HG02973 (cell line): Measurements from ENCODE around the gene CENPB.
"Not testable (repeated sequence)": the region's sequence is repeated elsewhere in the genome, so short reads cannot be mapped to it uniquely, and the experiment has no call there.

Experiments
- ATAC-seq: cut with Tn5 transposase; IDR thresholded peaks from one replicate; pipeline ENCODE4 v1.9.1; 2021; ENCODE audit warnings: moderate library complexity; ENCODE audit not compliant: unreplicated experiment

The CENPB gene

GRCh38 chr20:3786665-3787323, at the start of gene CENPB:
Gene CENPB, minus strand, starts transcription at chr20:3786740. Its CDS starts 257 bp downstream, at chr20:3786483.
- peak; percentile 73 for ATAC-seq

- ATAC-seq, result no peak
Observed at GRCh38 chr20:3836132-3836531, 49.6 kb upstream of the CENPB start.

GRCh38 chr20:3829891-3830290, 43.4 kb upstream of the CENPB start:
- not testable (repeated sequence) for ATAC-seq

- ATAC-seq, result no peak
Observed at GRCh38 chr20:3828798-3829197, 42.3 kb upstream of the CENPB start.

GRCh38 chr20:3826420-3826819, 39.9 kb upstream of the CENPB start:
- ATAC-seq, result no peak

GRCh38 chr20:3825526-3825925, 39.0 kb upstream of the CENPB start:
- ATAC-seq, result no peak

GRCh38 chr20:3823881-3824280, 37.3 kb upstream of the CENPB start:
- ATAC-seq, result no peak

- no peak for ATAC-seq
Observed at GRCh38 chr20:3821996-3822395, 35.5 kb upstream of the CENPB start.

DNA sequence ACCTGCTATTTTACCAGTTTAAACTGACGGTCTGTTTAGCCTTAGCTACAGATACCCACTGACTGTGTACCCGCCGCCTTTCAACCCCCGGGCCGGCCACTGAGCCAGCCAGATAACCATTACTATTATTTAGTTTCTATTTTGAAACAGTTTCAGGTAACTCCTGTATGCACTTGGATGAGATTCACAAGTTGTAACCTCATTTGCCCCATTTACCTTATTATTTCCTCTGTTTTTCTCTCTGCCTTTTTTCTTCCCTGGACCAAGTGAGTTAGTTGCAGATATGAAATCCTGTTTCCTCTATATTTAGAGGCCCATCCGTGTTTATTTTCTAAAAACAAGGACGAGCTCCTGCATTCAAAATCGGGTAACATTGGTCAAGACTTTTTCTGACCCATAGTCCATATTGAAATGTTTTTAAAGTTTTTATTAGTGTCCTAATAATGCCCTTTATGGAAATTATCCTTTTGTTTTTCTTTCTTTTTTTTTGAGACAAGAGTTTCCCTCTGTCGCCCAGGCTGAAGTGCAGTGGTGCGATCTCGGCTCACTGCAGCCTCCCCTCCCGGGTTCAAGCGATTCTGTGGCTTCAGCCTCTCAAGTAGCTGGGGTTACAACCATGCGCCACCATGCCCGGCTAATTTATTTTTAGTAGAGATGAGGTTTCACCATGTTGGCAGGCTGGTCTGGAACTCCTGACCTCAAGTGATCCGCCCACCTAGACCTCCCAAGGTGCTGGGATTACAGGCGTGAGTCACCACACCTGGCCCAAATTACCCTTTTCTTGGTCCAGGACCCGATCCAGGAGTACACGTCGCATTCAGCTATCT, 34.6 kb upstream of the CENPB start:
- no peak for ATAC-seq

GRCh38 chr20:3820048-3820900, 33.7 kb upstream of the CENPB start, which contains the start of gene AP5S1:
Gene AP5S1, plus strand, starts transcription at chr20:3820547. Its CDS starts 1,571 bp downstream, at chr20:3822118.
- ATAC-seq, result peak; percentile 73

- no peak for ATAC-seq
Observed at GRCh38 chr20:3819411-3820047, 33.0 kb upstream of the CENPB start.

DNA sequence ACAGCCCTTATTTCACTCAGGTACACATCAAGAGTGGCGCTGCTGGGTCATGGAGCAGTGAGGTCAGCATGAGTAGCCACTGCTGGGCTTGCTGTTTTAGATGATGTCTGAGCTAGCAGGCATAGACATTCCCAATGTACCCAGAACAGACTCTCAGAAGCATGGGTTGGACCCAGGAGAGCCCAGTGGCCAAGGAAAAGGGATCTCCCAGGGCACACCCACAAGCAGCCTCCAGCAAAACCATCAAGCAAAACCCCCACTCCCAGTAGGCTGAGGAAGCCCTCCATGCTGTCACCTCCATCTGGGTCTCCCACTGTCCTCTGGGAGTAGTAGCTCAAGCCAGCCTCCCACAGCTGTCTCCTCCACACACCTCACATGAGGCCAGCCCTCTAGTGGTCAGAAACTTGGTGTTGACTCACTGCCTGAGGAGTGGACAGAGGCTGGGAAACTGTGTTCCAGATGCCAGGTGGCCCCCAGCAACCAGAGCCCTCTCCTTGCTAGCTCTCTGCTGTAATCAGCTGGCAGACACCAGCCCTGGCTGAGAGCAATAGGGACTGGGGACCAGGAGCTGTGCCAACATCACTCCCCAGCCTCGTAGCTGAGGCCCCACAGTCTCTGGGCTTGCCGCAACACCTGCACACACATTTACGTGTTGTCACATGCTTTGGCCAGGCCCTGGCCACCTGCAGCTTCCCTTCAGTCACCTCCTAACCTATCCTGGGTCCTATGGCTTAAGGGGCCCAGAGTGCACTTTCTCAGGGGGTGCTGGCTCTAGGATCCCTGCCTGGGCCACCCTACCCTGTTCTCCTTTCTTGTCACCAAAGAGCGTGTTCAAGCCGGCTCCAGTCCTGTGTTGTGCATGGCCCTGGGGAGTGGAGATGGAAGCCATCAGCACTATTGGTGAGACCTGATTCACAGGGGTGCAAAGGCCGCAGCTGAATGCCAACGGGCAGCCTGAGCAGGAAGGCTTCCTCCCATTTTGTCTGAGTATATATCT, 31.9 kb upstream of the CENPB start:
- no peak for ATAC-seq

DNA sequence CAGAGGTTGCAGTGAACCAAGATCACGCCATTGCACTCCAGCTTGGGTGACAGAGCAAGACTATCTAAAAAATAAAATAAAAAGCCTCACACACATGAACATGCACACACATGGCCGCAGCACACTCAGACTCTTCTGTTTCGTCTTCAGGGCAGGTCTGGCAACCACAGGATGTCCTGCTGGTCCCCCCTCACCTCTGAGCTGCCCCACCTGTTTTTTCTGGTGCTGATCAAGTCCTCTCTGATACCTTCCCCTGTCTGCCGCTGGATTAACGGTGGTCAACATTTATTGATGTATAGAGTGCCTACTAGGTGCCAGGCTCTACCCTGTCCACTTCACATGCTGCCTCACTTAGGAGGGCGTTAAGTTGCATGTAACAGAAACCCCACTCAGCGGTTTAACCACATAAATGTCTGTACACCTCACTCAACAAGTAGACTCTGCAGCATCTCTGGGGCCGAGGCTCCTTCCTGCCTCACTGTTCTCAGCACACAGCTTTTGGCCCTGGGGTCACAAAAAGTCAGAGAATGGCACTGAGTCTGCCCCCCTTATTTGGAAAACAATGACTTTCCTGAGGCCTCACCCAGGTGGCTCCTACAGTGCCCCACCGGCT, 29.3 kb upstream of the CENPB start:
- ATAC-seq, result no peak

- ATAC-seq, result no peak
Observed at GRCh38 chr20:3814928-3815495, 28.5 kb upstream of the CENPB start.

DNA sequence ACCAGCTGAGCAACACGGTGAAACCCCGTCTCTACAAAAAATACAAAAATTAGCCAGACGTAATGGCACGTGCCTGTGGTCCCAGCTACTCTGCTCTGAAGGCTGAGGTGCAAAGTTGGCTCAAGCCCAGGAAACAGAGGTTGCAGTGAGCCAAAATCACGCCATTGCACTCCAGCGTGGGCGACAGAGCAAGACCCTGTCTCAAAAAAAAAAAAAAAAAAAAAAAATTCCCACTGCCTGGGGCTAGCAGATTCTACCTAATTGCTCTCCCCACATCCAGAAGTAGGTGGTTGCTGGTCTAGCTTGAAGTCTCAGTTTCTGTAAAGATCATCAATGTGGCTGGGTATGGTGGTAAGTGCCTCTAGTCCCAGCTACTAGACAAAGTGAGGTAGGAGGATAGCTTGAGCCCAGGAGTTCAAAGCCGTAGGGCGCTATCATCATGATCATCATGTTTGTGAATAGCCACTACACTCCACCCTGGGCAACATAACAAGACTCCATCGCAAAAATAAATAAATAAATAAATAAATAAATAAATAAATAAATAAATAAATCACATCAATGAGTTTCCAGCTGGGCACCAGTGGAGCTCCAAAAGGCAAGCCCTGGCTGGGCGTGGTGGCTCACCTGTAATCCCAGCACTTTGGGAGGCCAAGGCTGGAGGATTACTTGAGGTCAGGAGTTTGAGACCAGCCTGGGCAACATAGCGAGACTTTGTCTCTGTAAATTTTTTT, 27.5 kb upstream of the CENPB start:
- no peak for ATAC-seq

DNA sequence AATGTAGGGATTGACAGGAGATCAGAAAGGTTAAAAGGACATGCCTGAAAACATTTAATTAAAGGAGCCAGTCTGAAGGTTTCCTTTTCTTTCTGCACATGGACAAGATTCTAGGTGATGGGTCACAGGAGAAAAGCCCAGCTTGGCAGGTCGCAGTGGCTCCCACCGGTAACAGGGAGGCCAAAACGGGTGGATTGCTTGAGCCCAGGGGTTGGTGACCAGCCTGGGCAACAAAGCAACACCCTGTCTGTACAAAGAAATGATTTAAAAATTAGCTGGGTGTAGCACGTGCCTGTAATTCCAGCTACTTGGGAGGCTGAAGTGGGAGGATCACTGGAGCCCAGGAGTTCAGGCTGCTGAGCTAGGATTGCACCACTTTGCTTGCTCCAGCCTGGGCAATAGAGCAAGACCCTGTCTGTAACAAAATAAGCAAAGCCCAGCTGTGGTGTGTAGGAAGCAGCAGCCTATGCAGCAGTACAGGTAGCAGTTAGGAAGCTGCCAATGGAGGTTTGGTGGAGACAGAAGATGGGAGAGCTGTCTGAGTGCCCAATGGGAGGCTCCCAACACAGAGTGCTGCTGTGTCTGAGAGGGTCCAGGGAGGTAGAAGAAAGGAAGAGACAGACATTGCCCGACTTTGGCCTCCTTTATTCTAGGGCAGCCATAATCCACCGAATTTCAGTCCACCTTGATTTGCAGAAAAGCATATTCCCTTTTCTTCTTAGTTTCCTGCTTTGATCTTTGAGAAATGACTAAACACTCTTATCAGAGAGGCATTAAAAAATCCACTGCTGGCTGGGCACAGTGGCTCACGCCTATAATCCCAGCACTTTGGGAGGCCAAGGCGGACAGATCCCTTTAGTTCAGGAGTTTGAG, 26.7 kb upstream of the CENPB start:
- ATAC-seq, result no peak

- ATAC-seq, result no peak
Observed at GRCh38 chr20:3812259-3812681, 25.7 kb upstream of the CENPB start.
